ENCODE data around the gene PCDHA9. TPM values are rescaled to one million over a fixed set of nuclear protein-coding genes. Genes with fewer than 3 reads are reported as not detected.
"Not testable (repeated sequence)": the region's sequence is repeated elsewhere in the genome, so short reads cannot be mapped to it uniquely, and the experiment has no call there.

PCDHA9 gene
- total RNA-seq, 1 donor from 2014 or later = not detected

DNA sequence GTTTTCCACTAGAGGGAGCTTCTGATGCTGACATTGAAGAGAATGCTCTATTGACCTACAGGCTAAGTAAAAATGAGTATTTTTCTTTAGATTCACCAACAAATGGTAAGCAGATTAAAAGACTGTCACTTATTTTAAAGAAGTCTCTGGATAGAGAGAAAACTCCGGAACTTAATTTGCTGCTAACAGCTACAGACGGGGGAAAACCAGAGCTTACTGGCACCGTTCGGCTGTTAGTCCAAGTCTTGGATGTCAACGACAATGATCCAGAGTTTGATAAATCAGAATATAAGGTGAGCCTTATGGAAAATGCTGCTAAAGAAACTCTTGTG, 21.3 kb downstream of the PCDHA9 start:
- ATAC-seq (ENCODE audit: poor library complexity) = no peak
- DNase-seq = no peak
- intact Hi-C loops (cut with DNase I) = no loop called here

GRCh38 chr5:140870221-140871201, 22.3 kb downstream of the PCDHA9 start:
- ATAC-seq (ENCODE audit: poor library complexity) (no peak), DNase-seq (no peak)
- intact Hi-C loops (cut with DNase I) = no loop called here

DNA sequence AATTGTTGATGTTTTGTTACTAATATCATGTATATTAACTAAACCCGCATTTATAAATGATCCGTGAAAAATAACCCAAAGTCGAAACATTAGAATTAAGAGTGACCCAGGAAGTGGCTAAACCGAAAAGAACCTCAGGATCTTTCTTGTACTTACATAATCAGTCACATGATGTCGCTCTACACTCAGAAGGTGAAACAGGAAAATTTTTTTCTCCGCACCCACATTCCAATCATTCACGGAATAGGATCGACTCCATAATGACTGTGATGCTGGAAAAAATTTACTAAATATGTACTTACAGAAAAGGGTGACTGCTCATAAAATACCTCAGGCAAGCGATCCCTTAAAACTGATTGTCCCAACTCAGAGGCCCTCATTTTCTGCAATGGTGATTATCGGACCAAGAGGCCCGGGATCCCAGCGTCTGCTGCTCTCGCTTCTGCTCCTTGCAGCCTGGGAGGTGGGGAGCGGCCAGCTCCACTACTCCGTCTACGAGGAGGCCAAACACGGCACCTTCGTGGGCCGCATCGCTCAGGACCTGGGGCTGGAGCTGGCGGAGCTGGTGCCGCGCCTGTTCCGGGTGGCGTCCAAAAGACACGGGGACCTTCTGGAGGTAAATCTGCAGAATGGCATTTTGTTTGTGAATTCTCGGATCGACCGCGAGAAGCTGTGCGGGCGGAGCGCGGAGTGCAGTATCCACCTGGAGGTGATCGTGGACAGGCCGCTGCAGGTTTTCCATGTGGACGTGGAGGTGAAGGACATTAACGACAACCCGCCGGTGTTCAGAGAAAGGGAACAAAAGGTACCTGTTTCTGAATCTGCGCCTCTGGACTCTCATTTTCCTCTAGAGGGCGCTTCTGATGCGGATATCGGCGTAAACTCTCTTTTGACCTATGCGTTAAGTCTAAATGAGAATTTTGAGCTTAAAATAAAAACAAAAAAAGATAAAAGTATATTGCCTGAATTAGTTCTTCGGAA, 27.2 kb downstream of the PCDHA9 start, which contains the start of gene PCDHA12:
PCDHA12 (plus strand) TSS at position 224 of the 981 bp plus-strand sequence; CDS start at position 389, 165 bp downstream.
- DNase-seq (no peak), ATAC-seq (ENCODE audit: poor library complexity) (no peak)
- intact Hi-C loops (cut with DNase I) = no loop called here

DNA sequence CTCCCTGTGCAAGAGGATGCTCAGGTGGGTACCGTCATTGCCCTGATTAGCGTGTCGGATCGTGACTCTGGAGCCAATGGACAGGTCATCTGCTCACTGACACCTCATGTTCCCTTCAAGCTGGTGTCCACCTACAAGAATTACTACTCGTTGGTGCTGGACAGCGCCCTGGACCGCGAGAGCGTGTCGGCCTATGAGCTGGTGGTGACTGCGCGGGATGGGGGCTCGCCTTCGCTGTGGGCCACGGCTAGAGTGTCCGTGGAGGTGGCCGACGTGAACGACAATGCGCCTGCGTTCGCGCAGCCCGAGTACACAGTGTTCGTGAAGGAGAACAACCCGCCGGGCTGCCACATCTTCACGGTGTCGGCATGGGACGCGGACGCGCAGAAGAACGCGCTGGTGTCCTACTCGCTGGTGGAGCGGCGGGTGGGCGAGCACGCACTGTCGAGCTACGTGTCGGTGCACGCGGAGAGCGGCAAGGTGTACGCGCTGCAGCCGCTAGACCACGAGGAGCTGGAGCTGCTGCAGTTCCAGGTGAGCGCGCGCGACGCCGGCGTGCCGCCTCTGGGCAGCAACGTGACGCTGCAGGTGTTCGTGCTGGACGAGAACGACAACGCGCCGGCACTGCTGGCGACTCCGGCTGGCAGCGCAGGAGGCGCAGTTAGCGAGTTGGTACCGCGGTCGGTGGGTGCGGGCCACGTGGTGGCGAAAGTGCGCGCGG, 28.5 kb downstream of the PCDHA9 start:
- ATAC-seq (ENCODE audit: poor library complexity); DNase-seq; intact Hi-C loops (cut with DNase I): not testable (repeated sequence)

DNA sequence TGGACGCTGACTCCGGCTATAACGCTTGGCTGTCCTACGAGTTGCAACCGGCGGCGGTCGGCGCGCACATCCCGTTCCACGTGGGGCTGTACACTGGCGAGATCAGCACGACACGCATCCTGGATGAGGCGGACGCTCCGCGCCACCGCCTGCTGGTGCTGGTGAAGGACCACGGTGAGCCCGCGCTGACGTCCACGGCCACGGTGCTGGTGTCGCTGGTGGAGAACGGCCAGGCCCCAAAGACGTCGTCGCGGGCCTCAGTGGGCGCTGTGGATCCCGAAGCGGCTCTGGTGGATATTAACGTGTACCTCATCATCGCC, 29.0 kb downstream of the PCDHA9 start:
- no peak for DNase-seq
- ATAC-seq (ENCODE audit: poor library complexity) = no peak
- intact Hi-C loops (cut with DNase I) = no loop called here

GRCh38 chr5:140881889-140882590, 33.9 kb downstream of the PCDHA9 start, which contains the start of gene PCDHA13:
Gene PCDHA13 (plus strand): TSS chr5:140882124. CDS start chr5:140882269, 145 bp downstream.
- ATAC-seq (ENCODE audit: poor library complexity) (no peak), DNase-seq (no peak)
- intact Hi-C loops (cut with DNase I) = no loop called here

GRCh38 chr5:140882591-140882899, 34.4 kb downstream of the PCDHA9 start:
- intact Hi-C loops (cut with DNase I) = no loop called here
- DNase-seq (no peak), ATAC-seq (ENCODE audit: poor library complexity) (no peak)

GRCh38 chr5:140883373-140883772, 35.2 kb downstream of the PCDHA9 start:
- ATAC-seq (ENCODE audit: poor library complexity) (no peak), DNase-seq (no peak)
- intact Hi-C loops (cut with DNase I) = no loop called here

DNA sequence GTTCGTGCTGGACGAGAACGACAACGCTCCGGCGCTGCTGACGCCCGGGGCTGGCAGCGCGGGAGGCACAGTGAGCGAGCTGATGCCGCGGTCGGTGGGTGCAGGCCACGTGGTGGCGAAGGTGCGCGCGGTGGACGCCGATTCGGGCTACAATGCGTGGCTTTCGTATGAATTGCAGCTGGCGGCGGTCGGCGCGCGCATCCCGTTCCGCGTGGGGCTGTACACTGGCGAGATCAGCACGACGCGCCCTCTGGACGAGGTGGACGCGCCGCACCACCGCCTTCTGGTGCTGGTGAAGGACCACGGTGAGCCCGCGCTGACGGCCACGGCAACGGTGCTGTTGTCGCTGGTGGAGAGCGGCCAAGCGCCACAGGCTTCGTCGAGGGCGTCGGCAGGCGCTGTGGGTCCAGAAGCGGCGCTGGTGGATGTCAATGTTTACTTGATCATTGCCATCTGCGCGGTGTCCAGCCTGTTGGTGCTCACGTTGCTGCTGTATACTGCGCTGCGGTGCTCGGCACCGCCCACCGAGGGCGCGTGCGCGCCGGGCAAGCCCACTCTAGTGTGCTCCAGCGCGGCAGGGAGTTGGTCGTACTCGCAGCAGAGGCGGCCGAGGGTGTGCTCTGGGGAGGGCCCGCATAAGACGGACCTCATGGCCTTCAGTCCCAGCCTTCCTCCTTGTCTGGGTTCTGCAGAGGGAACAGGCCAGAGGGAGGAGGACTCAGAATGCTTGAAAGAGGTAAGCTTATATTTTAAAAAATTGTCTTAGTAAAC, 35.9 kb downstream of the PCDHA9 start:
- ATAC-seq (ENCODE audit: poor library complexity) (no peak), DNase-seq (no peak)
- intact Hi-C loops (cut with DNase I) = no loop called here

Other genes with a start within 250 kb of the PCDHA9 start
- gene CD14, start 215.2 kb upstream of the PCDHA9 start, total RNA-seq = 37.7 TPM
- 4.0 TPM for gene TMCO6, start 208.9 kb upstream of the PCDHA9 start, total RNA-seq
- 155 TPM for gene NDUFA2, start 200.8 kb upstream of the PCDHA9 start, total RNA-seq
- 59.9 TPM for gene IK, start 200.6 kb upstream of the PCDHA9 start, total RNA-seq
- gene WDR55, start 183.5 kb upstream of the PCDHA9 start, total RNA-seq = 11.2 TPM
- 0.40 TPM for gene DND1, start 174.8 kb upstream of the PCDHA9 start, total RNA-seq
- gene HARS1, start 157.0 kb upstream of the PCDHA9 start, total RNA-seq = 33.4 TPM
- 25.2 TPM for gene HARS2, start 156.9 kb upstream of the PCDHA9 start, total RNA-seq
- 29.6 TPM for gene ZMAT2, start 147.9 kb upstream of the PCDHA9 start, total RNA-seq
- gene PCDHA1, start 62.2 kb upstream of the PCDHA9 start, total RNA-seq = not detected
- gene PCDHA2, start 53.5 kb upstream of the PCDHA9 start, total RNA-seq = not detected
- not detected for gene PCDHA3, start 47.3 kb upstream of the PCDHA9 start, total RNA-seq
- gene PCDHA4, start 41.3 kb upstream of the PCDHA9 start, total RNA-seq = not detected
- not detected for gene PCDHA5, start 26.8 kb upstream of the PCDHA9 start, total RNA-seq
- gene PCDHA6, start 20.4 kb upstream of the PCDHA9 start, total RNA-seq = not detected
- not detected for gene PCDHA7, start 14.1 kb upstream of the PCDHA9 start, total RNA-seq
- gene PCDHA8, start 7.2 kb upstream of the PCDHA9 start, total RNA-seq = not detected
- 0.05 TPM for gene PCDHA10, start 7.5 kb downstream of the PCDHA9 start, total RNA-seq
- gene PCDHA11, start 20.6 kb downstream of the PCDHA9 start, total RNA-seq = not detected
- not detected for gene PCDHA12, start 26.9 kb downstream of the PCDHA9 start, total RNA-seq
- gene PCDHA13, start 33.7 kb downstream of the PCDHA9 start, total RNA-seq = not detected
- 0.13 TPM for gene PCDHAC1, start 77.9 kb downstream of the PCDHA9 start, total RNA-seq
- gene PCDHAC2, start 118.1 kb downstream of the PCDHA9 start, total RNA-seq = 0.48 TPM
- not detected for gene PCDHB1, start 203.0 kb downstream of the PCDHA9 start, total RNA-seq
- 2.0 TPM for gene PCDHB2, start 246.2 kb downstream of the PCDHA9 start, total RNA-seq